C4-2B (cell line): Measurements from ENCODE around the gene MON1A.

ENCODE experiments used
- H3K27ac ChIP-seq: fragments of 450-650 bp; 2 replicates; pipeline ENCODE4 v1.5.1; 2017
- ZFX ChIP-seq: fragments of 450-650 bp; IDR thresholded peaks from 2 replicates; pipeline ENCODE4 v1.6.1; 2017
- TF ChIP-seq, protein P1 (sequence below): fragments of 450-650 bp; conservative IDR thresholded peaks from 2 replicates; pipeline ENCODE4 v1.5.1; 2017; ENCODE audit warnings: mild to moderate bottlenecking

Gene MON1A, protein sequence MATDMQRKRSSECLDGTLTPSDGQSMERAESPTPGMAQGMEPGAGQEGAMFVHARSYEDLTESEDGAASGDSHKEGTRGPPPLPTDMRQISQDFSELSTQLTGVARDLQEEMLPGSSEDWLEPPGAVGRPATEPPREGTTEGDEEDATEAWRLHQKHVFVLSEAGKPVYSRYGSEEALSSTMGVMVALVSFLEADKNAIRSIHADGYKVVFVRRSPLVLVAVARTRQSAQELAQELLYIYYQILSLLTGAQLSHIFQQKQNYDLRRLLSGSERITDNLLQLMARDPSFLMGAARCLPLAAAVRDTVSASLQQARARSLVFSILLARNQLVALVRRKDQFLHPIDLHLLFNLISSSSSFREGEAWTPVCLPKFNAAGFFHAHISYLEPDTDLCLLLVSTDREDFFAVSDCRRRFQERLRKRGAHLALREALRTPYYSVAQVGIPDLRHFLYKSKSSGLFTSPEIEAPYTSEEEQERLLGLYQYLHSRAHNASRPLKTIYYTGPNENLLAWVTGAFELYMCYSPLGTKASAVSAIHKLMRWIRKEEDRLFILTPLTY

GRCh38 chr3:49929291-49930167 lies at the start of gene MON1A:
TSS of gene MON1A (minus strand) at chr3:49929811. CDS start at chr3:49913346, 16,465 bp downstream.
- H3K27ac ChIP-seq: peak within 1 kb of the TSS; percentile 74
- peak; percentile 95 for TF ChIP-seq ZFX
- TF ChIP-seq, protein P1, sequence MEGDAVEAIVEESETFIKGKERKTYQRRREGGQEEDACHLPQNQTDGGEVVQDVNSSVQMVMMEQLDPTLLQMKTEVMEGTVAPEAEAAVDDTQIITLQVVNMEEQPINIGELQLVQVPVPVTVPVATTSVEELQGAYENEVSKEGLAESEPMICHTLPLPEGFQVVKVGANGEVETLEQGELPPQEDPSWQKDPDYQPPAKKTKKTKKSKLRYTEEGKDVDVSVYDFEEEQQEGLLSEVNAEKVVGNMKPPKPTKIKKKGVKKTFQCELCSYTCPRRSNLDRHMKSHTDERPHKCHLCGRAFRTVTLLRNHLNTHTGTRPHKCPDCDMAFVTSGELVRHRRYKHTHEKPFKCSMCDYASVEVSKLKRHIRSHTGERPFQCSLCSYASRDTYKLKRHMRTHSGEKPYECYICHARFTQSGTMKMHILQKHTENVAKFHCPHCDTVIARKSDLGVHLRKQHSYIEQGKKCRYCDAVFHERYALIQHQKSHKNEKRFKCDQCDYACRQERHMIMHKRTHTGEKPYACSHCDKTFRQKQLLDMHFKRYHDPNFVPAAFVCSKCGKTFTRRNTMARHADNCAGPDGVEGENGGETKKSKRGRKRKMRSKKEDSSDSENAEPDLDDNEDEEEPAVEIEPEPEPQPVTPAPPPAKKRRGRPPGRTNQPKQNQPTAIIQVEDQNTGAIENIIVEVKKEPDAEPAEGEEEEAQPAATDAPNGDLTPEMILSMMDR: peak; percentile 56

DNA sequence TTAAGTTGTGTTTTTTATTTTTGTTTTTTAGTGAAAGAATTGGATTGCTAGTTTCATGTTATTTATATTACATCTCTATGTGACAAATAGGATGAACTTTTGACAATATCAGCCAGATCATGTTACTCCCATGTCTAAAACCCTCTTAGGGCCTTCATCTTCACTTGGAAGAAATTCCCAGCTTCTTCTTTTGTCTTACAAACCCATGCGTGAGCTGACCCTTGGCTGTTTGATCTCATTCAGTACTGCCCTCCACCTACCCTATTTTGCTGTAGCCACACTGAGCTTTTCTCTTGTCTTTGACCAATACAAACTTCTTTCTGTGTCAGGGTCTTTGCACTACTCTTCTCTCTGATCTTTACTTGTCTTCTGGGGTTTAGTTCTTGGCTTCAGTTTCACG lies 47.3 kb upstream of the MON1A start:
- TF ChIP-seq ZFX: no peak
- TF ChIP-seq, protein P1: no peak
- H3K27ac ChIP-seq: no peak overlapping the region

GRCh38 chr3:49972656-49973055 lies 43.0 kb upstream of the MON1A start:
- H3K27ac ChIP-seq: no peak overlapping the region
- no peak for TF ChIP-seq ZFX
- TF ChIP-seq, protein P1: no peak

DNA sequence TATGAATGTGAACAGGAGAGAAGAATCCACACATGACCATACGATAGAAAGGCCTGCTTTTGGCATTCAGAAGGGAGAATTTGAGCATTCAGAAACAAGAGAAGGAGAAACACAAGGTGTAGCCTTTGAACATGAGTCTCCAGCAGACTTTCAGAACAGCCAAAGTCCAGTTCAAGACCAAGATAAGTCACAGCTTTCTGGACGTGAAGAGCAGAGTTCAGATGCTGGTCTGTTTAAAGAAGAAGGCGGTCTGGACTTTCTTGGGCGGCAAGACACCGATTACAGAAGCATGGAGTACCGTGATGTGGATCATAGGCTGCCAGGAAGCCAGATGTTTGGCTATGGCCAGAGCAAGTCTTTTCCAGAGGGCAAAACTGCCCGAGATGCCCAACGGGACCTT lies 38.7 kb upstream of the MON1A start:
- no peak for TF ChIP-seq ZFX
- TF ChIP-seq, protein P1: no peak
- no peak overlapping the region for H3K27ac ChIP-seq

DNA sequence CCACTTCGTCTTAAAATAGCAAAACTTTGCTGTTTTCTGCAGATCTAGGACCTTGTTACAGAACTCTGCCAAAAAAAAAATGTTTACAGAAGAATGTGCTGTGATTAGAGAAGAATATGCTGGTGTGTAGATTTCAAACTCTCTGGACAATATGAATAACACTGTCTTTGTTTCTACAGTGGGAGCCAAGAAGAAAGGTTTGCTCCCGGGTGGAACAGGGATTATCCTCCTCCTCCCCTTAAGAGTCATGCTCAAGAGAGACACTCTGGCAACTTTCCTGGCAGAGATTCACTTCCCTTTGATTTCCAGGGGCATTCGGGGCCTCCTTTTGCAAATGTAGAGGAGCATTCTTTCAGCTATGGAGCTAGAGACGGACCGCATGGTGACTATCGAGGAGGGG lies 37.7 kb upstream of the MON1A start:
- TF ChIP-seq, protein P1: no peak
- no peak for TF ChIP-seq ZFX
- no peak overlapping the region for H3K27ac ChIP-seq

DNA sequence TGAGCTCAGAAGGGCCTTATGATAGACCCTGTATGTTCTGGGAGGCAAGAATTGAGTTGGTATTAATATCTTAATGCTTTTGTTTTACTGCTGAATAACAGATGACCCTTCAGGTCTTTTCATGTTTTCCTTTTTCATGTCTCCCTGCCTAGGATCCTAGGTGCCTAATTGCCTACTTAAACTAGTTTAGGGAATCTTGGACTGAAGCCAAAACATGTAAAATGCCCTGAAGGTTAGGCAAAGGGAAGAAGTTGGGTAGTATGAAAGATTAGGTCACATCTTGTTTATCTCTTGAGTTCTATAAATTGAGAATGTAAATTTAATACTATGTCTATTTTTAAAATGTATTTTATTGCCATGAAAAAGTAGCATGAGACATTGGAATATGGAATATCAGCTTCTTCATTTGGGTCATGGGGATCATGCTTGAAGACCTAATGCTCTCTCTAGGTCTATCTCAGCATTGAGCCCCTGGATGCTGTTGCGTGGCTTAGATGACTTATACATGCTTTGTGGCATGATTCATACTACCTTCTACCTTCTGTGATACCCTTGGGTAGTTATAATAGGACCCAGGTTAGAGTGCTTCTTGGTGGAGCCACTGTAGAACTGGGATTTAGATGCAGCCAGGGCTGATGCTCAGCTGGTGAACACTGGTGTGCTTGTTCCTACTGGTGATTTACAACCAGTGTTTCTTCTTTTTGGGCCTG lies 36.8 kb upstream of the MON1A start:
- TF ChIP-seq, protein P1: no peak
- no peak for TF ChIP-seq ZFX

More for the DNA sequence above, 36.8 kb upstream of the MON1A start:
- H3K27ac ChIP-seq: no peak overlapping the region
